Fibroblast of upper back skin (primary cell): ENCODE measurements around the gene SRGAP3.

Experiments
- DNase-seq: peaks from one replicate; pipeline ENCODE4 v3.0.0-alpha.2; 2013

The SRGAP3 gene

GRCh38 chr3:9040996-9041395 lies 208.4 kb downstream of the SRGAP3 start:
- no peak for DNase-seq

GRCh38 chr3:9037144-9037711 lies 212.2 kb downstream of the SRGAP3 start:
- no peak for DNase-seq

GRCh38 chr3:9036404-9037131 lies 212.9 kb downstream of the SRGAP3 start:
- DNase-seq = peak; percentile 74

- no peak for DNase-seq
These were observed 213.5 kb downstream of the SRGAP3 start for GRCh38 chr3:9035961-9036360.

- no peak for DNase-seq
These were observed 214.0 kb downstream of the SRGAP3 start for GRCh38 chr3:9035473-9035872.

- no peak for DNase-seq
These were observed 215.6 kb downstream of the SRGAP3 start for GRCh38 chr3:9033867-9034266.

- DNase-seq = no peak
These were observed 217.1 kb downstream of the SRGAP3 start for GRCh38 chr3:9032231-9032777.

- DNase-seq = no peak
These were observed 219.4 kb downstream of the SRGAP3 start for GRCh38 chr3:9030034-9030433.

GRCh38 chr3:9028134-9028533 lies 221.3 kb downstream of the SRGAP3 start:
- DNase-seq = peak; percentile 81

GRCh38 chr3:9026320-9027045 lies 223.0 kb downstream of the SRGAP3 start:
- DNase-seq = no peak

- DNase-seq = no peak
These were observed 225.1 kb downstream of the SRGAP3 start for GRCh38 chr3:9024341-9024740.

- no peak for DNase-seq
These were observed 226.2 kb downstream of the SRGAP3 start for GRCh38 chr3:9023226-9023590.

- DNase-seq = no peak
These were observed 226.9 kb downstream of the SRGAP3 start for GRCh38 chr3:9022305-9023225.

- DNase-seq = peak; percentile 77
These were observed 228.0 kb downstream of the SRGAP3 start for GRCh38 chr3:9021271-9022009.

- DNase-seq = peak; percentile 94
These were observed 229.0 kb downstream of the SRGAP3 start for GRCh38 chr3:9020426-9020825.

GRCh38 chr3:9019259-9019961 lies 230.0 kb downstream of the SRGAP3 start:
- DNase-seq = no peak

- no peak for DNase-seq
These were observed 234.2 kb downstream of the SRGAP3 start for GRCh38 chr3:9015250-9015649.

- peak; percentile 55 for DNase-seq
These were observed 235.5 kb downstream of the SRGAP3 start for GRCh38 chr3:9013782-9014563.

GRCh38 chr3:9012521-9012920 lies 236.9 kb downstream of the SRGAP3 start:
- no peak for DNase-seq

GRCh38 chr3:9009976-9010545 lies 239.4 kb downstream of the SRGAP3 start:
- DNase-seq = no peak
